Breast epithelium (tissue), 3 donors: Measurements from ENCODE around the gene SPATA6.

Experiments used
- POLR2A ChIP-seq: fragments of 450-650 bp; IDR thresholded peaks from one replicate; pipeline ENCODE4 v1.6.1; 2016; ENCODE audit warnings: antibody characterized with exemption, mild to moderate bottlenecking, moderate library complexity
- POLR2AphosphoS5 ChIP-seq, 3 donors: sonication (generic); formaldehyde crosslinking; IDR thresholded peaks; one replicate each; pipeline ENCODE4 v1.6.1; 2017; ENCODE audit warnings: antibody characterized with exemption in 3 of 3
- TF ChIP-seq, protein P1 (sequence below), 3 donors: fragments of 450-650 bp; IDR thresholded peaks; one replicate each; pipeline ENCODE4 v1.5.1; 2016 to 2017; ENCODE audit warnings: antibody characterized with exemption in 3 of 3, mild to moderate bottlenecking in 3 of 3, moderate library complexity in 3 of 3

DNA sequence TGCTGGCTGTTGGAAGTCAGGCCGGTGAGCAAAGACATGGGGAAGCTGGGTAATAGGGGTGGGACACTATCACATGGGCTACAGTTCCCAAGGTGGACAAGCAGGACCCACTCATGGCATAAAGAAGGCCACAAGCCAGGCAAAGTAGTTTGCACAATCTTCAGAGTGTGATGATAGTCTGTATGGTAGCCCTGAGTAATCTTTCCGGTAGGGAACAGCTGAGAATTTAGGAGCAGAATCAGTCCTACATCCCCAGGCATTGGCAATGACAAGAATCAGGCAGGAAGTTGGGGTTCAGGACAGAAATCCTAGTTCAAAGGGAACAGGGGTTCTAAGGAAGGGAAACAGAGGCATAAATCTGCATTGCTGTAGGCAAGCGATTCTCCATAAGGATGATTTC, 23.9 kb upstream of the SPATA6 start:
- no peak for TF ChIP-seq POLR2A
- TF ChIP-seq, protein P1, sequence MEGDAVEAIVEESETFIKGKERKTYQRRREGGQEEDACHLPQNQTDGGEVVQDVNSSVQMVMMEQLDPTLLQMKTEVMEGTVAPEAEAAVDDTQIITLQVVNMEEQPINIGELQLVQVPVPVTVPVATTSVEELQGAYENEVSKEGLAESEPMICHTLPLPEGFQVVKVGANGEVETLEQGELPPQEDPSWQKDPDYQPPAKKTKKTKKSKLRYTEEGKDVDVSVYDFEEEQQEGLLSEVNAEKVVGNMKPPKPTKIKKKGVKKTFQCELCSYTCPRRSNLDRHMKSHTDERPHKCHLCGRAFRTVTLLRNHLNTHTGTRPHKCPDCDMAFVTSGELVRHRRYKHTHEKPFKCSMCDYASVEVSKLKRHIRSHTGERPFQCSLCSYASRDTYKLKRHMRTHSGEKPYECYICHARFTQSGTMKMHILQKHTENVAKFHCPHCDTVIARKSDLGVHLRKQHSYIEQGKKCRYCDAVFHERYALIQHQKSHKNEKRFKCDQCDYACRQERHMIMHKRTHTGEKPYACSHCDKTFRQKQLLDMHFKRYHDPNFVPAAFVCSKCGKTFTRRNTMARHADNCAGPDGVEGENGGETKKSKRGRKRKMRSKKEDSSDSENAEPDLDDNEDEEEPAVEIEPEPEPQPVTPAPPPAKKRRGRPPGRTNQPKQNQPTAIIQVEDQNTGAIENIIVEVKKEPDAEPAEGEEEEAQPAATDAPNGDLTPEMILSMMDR (IDR thresholded peaks at IDR 0.05): no peak
- no peak for TF ChIP-seq POLR2AphosphoS5 (IDR thresholded peaks at IDR 0.05)
